Sigmoid colon (tissue), 7 donors: ENCODE data around the gene FMO5. TPM values are rescaled to one million over a fixed set of nuclear protein-coding genes. Genes with fewer than 3 reads are reported as not detected.

Source experiments
- DNase-seq: peaks from one replicate; pipeline ENCODE4 v3.0.0-alpha.2; 2019
- H3K27ac ChIP-seq, 4 donors: fragments of 200-600 bp; sonication (generic); one replicate each; pipeline ENCODE4 v1.5.1; 2016 to 2019; ENCODE audit warnings: mild to moderate bottlenecking in 1 of 4
- H3K27me3 ChIP-seq, 3 donors: fragments of 200-600 bp; sonication (generic); one replicate each; pipeline ENCODE4 v1.5.1; 2019; ENCODE audit warnings: mild to moderate bottlenecking in 1 of 3
- H3K36me3 ChIP-seq, 4 donors: fragments of 200-600 bp; sonication (generic); one replicate each; pipeline ENCODE4 v1.5.1; 2016 to 2019
- H3K4me1 ChIP-seq, 4 donors: fragments of 200-600 bp; sonication (generic); one replicate each; pipeline ENCODE4 v1.5.1; 2017 to 2019
- H3K4me3 ChIP-seq, 4 donors: fragments of 200-600 bp; sonication (generic); one replicate each; pipeline ENCODE4 v1.5.1; 2017 to 2019; ENCODE audit warnings: mild to moderate bottlenecking in 2 of 4, moderate library complexity in 1 of 4
- H3K9me3 ChIP-seq, 4 donors: fragments of 200-600 bp in 3 of 4; sonication (generic) in 3 of 4; one replicate each; pipeline versions ENCODE4 v1.5.1 to v1.6.1; 2013 to 2019
- EP300 ChIP-seq, 4 donors: sonication (generic); formaldehyde crosslinking; IDR thresholded peaks; one replicate each; pipeline ENCODE4 v1.6.1; 2017; ENCODE audit warnings: antibody characterized with exemption in 4 of 4
- POLR2A ChIP-seq, 2 donors: fragments of 450-650 bp; IDR thresholded peaks; one replicate each; pipeline ENCODE4 v1.6.1; 2016; ENCODE audit warnings: antibody characterized with exemption in 2 of 2, mild to moderate bottlenecking in 2 of 2, moderate library complexity in 2 of 2
- POLR2AphosphoS5 ChIP-seq, 4 donors: sonication (generic); formaldehyde crosslinking; IDR thresholded peaks; one replicate each; pipeline ENCODE4 v1.6.1; 2017; ENCODE audit warnings: antibody characterized with exemption in 4 of 4
- whole genome bisulfite sequencing, 2 donors: extraction: QIAGEN DNeasy Blood & Tissue Kit; methylation state at CpG; one replicate each; pipeline ENCODE4 v1.1.7; 2013; 5-methylcytosine and 5-hydroxymethylcytosine counted together
- intact Hi-C: fragments of 100-400 bp; cut with DNase I; formaldehyde crosslinking; loops from one replicate; pipeline ENCODE4 v1.15.1; 2023
- polyA plus RNA-seq, 3 donors: library from polyadenylated mRNA; stranded (reverse); fragments of 200-250 nt; gene quantifications; one replicate each; pipeline ENCODE4 v1.2.3, GENCODE V29; 2013
- total RNA-seq, 4 donors: library from RNA; depleted of rRNA; stranded (reverse); fragments of >200 nt; gene quantifications; one replicate each; pipeline ENCODE4 v1.1.0, GENCODE V29; 2016
- TF ChIP-seq, protein P1 (sequence below), 4 experiments: fragments of 450-650 bp in 3 of 4; fragments of 200-600 bp in 1 of 4; IDR thresholded peaks; one replicate each; pipeline ENCODE4 v1.5.1; 2016 to 2019; ENCODE audit warnings: antibody characterized with exemption in 4 of 4, mild to moderate bottlenecking in 3 of 4, moderate library complexity in 2 of 4
- donor health status: healthy with polysubstance abuse.
- donor health status: Bipolar disorder and iron deficiency.
- donor health status: healthy.

Gene FMO5
- total and polyA plus RNA-seq, 7 donors, result 1.9 to 48.8 (median 7.1) TPM

DNA sequence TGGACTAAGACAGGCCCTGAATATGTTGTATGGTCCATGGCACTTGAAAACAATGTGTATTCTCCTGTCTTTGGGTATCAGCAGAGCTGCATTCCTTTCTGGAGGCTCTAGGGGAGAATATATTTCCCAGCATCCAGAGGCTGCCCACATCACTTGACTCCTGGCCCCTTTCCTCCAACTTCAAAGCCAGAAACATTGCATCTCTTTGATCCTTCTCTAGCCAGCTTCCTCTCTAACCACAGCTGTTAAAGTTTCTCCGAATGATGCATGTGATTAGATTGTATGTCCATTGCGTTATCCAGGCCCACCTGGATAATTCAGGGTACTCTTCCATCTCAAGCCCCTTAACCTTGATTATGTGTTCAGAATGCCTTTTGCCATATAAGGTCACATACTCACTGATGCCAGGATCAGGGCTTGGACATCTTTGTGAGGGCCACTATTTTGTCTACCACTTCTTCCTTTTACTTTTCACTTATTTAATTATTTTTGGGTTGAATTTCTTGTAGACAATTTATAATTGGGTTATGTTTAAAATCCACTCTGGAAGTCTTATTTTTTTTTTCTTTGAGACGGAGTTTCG is 22.6 kb upstream of the FMO5 start:
- intact Hi-C loops, result loop anchor here (10.0 kb wide), 1 partner anchor 163 kb away; no protein-coding TSS in a partner anchor
- DNase-seq, result no peak
- Histone ChIP-seq H3K4me3 (no peak overlapping the region), H3K9me3 (no peaks in the 10 kb centered on the region), H3K36me3 (no peaks in the 10 kb centered on the region), H3K4me1 (peaks cover 0 to 21% (median 8%) of the 10 kb centered on the region in 4 donors), H3K27me3 (no peaks in the 10 kb centered on the region), H3K27ac (no peak overlapping the region)
- TF ChIP-seq, protein P1, sequence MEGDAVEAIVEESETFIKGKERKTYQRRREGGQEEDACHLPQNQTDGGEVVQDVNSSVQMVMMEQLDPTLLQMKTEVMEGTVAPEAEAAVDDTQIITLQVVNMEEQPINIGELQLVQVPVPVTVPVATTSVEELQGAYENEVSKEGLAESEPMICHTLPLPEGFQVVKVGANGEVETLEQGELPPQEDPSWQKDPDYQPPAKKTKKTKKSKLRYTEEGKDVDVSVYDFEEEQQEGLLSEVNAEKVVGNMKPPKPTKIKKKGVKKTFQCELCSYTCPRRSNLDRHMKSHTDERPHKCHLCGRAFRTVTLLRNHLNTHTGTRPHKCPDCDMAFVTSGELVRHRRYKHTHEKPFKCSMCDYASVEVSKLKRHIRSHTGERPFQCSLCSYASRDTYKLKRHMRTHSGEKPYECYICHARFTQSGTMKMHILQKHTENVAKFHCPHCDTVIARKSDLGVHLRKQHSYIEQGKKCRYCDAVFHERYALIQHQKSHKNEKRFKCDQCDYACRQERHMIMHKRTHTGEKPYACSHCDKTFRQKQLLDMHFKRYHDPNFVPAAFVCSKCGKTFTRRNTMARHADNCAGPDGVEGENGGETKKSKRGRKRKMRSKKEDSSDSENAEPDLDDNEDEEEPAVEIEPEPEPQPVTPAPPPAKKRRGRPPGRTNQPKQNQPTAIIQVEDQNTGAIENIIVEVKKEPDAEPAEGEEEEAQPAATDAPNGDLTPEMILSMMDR (IDR thresholded peaks at IDR 0.05), result no peak
- TF ChIP-seq POLR2AphosphoS5 (IDR thresholded peaks at IDR 0.05), result no peak
- 92 to 96% methylated on average over 4 of the region's 4 CpGs for WGBS, 2 donors

DNA sequence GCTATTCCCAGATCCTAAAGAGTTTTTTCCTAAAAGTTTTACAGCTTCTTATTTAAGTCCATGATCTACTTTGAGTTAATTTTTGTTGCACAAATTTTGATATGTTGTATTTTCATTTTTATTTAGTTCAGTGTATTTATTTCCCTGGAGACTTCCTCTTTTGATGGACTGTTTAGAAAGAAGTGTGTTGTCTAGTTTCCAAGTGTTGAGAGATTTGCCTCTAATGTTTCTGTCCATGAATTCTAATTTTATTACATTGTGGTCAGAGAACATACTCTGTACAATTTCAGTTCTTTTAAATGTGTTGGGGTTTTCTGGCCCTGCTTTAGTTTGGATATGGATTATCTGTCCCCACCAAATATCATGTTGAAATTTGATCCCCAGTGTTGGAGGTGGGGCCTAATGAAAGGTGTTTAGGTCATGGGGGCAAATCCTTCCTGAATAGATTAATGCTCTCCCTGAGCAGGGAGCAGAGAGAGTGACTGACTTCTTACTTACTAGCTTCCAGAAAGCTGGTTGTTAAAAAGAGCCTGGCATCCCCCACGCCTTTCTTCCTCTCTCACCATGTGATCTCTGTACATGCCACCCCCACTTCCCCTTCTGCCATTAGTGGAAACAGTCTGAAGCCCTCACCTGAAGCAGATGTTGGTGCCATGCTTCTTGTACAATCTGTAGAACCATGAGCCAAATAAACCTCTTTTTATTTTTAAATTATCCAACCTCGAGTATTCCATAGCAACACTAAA is 21.9 kb upstream of the FMO5 start:
- Histone ChIP-seq H3K36me3 (no peaks in the 10 kb centered on the region), H3K27me3 (no peaks in the 10 kb centered on the region), H3K4me3 (no peak overlapping the region), H3K9me3 (no peaks in the 10 kb centered on the region), H3K4me1 (peaks cover 0 to 22% (median 8%) of the 10 kb centered on the region in 4 donors), H3K27ac (no peak overlapping the region)
- no peak for DNase-seq
- TF ChIP-seq EP300 (IDR thresholded peaks at IDR 0.05) (no peak), POLR2A (IDR thresholded peaks at IDR 0.05) (no peak), POLR2AphosphoS5 (IDR thresholded peaks at IDR 0.05) (no peak)
- TF ChIP-seq, protein P1 (IDR thresholded peaks at IDR 0.05), result no peak
- intact Hi-C loops, result loop anchor here (10.0 kb wide), 1 partner anchor 162 kb away; no protein-coding TSS in a partner anchor
- WGBS, 2 donors, result 66 to 81% methylated on average over 2 of the region's 2 CpGs

DNA sequence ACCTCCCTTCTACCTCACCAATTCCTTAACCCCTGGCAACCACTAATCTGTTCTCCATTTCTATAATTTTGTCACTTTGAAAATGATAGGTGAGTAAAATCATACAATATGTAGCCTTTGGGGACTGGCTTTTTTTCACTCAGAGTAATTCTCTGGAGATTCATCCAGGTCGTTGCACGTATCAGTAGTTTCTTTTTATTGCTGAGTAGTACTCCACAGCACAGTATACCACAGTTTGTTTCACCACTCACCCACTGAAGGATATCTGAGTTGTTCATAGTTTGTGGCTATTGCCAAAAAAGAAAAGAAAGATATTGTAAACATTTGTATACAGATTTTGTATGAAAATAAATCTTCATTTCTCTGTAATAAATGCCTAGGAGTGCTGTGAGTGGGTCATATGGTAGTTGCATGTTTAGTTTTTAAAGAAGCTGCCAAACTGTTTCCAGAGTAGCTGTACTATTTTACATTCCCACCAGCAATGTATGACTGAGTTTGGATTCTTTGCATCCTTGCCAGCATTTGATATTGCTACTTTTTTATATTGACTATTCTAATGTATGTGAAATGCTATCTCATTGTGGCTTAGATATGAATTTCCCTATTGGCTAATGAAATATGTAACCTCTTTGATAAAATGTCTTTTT is 21.0 kb upstream of the FMO5 start:
- H3K4me1 ChIP-seq, result peaks cover 0 to 25% (median 8%) of the 10 kb centered on the region in 4 donors
- intact Hi-C loops, result loop anchor here (10.0 kb wide), 1 partner anchor 161 kb away; no protein-coding TSS in a partner anchor
- H3K27me3 ChIP-seq, result no peaks in the 10 kb centered on the region
- H3K4me3 ChIP-seq, result no peak overlapping the region
- H3K27ac ChIP-seq, result no peak overlapping the region
- no peaks in the 10 kb centered on the region for H3K36me3 ChIP-seq
- no peaks in the 10 kb centered on the region for H3K9me3 ChIP-seq
- DNase-seq, result no peak
- TF ChIP-seq POLR2AphosphoS5 (IDR thresholded peaks at IDR 0.05), result no peak
- TF ChIP-seq, protein P1 (IDR thresholded peaks at IDR 0.05), result no peak
- TF ChIP-seq POLR2A (IDR thresholded peaks at IDR 0.05), result no peak
- TF ChIP-seq EP300 (IDR thresholded peaks at IDR 0.05), result no peak
- 84 to 94% methylated on average over 2 of the region's 2 CpGs for WGBS, 2 donors

DNA sequence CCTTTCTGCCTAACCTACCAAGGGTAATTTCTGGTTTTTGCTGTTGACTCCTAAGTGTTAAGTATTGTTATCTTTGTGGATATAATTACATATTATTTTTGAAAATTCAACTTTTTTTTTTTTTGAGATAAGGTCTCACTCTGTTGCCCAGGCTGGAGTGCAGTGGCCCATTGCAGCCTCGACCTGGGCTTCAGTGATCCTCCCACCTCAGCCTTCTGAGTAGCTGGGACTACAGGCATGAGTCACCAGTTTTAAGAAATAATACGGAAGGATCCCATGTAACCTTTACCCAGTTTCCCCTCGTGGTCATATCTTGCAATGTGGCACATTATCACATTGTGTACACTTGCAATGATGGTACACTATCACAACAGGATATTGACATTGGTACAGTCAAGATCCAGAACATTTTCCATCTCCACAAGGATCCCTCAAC is 20.5 kb upstream of the FMO5 start:
- no peak overlapping the region for H3K27ac ChIP-seq
- H3K4me3 ChIP-seq, result no peak overlapping the region
- intact Hi-C loops, result loop anchor here (10.0 kb wide), 1 partner anchor 161 kb away; no protein-coding TSS in a partner anchor
- TF ChIP-seq POLR2AphosphoS5 (IDR thresholded peaks at IDR 0.05), result no peak
- TF ChIP-seq, protein P1 (IDR thresholded peaks at IDR 0.05), result no peak
- no peak for TF ChIP-seq EP300 (IDR thresholded peaks at IDR 0.05)
- no peak for TF ChIP-seq POLR2A (IDR thresholded peaks at IDR 0.05)
- peaks cover 0 to 25% (median 8%) of the 10 kb centered on the region in 4 donors for H3K4me1 ChIP-seq
- DNase-seq, result no peak
- no peaks in the 10 kb centered on the region for H3K9me3 ChIP-seq
- WGBS, 2 donors, result 62 to 72% methylated on average over 3 of the region's 3 CpGs
- no peaks in the 10 kb centered on the region for H3K36me3 ChIP-seq
- no peaks in the 10 kb centered on the region for H3K27me3 ChIP-seq
